ENCODE measurements around the gene SLC39A1.

SLC39A1 gene

GRCh38 chr1:153963850-153964331 lies 554 bp upstream of the SLC39A1 start:
- peak overlapping the region; percentile 87 for H3K4me3 ChIP-seq (replicated peaks; ENCODE audit: low read depth, low read length)
- no peak for DNase-seq (ENCODE audit: low read depth)
- no peak for TF ChIP-seq CTCF (IDR thresholded peaks at IDR 0.05; ENCODE audit: low read length, missing control alignments)

GRCh38 chr1:153962088-153963029 lies 978 bp downstream of the SLC39A1 start:
- TF ChIP-seq CTCF (IDR thresholded peaks at IDR 0.05; ENCODE audit: low read length, missing control alignments): no peak
- H3K4me3 ChIP-seq (replicated peaks; ENCODE audit: low read depth, low read length): peak overlapping the region; percentile 87
- DNase-seq (ENCODE audit: low read depth): peak; percentile 48

- no peak for TF ChIP-seq CTCF (IDR thresholded peaks at IDR 0.05; ENCODE audit: low read length, missing control alignments)
- H3K4me3 ChIP-seq (replicated peaks; ENCODE audit: low read depth, low read length): peak overlapping the region; percentile 87
- no peak for DNase-seq (ENCODE audit: low read depth)
Measured at GRCh38 chr1:153961421-153961820, 1.9 kb downstream of the SLC39A1 start.

- no peak for TF ChIP-seq CTCF (IDR thresholded peaks at IDR 0.05; ENCODE audit: low read length, missing control alignments)
- no peak overlapping the region for H3K4me3 ChIP-seq (replicated peaks; ENCODE audit: low read depth, low read length)
- no peak for DNase-seq (ENCODE audit: low read depth)
Measured at GRCh38 chr1:153960206-153960605, 3.1 kb downstream of the SLC39A1 start.

- TF ChIP-seq CTCF (IDR thresholded peaks at IDR 0.05; ENCODE audit: low read length, missing control alignments): no peak
- H3K4me3 ChIP-seq (replicated peaks; ENCODE audit: low read depth, low read length): no peak overlapping the region
- DNase-seq (ENCODE audit: low read depth): no peak
Measured at GRCh38 chr1:153959454-153959853, 3.9 kb downstream of the SLC39A1 start.

- no peak for DNase-seq (ENCODE audit: low read depth)
- H3K4me3 ChIP-seq (replicated peaks; ENCODE audit: low read depth, low read length): peak overlapping the region; percentile 19
- TF ChIP-seq CTCF (IDR thresholded peaks at IDR 0.05; ENCODE audit: low read length, missing control alignments): no peak
Measured at GRCh38 chr1:153958961-153959260, 4.4 kb downstream of the SLC39A1 start.

Measured in fibroblast of pulmonary artery (primary cell).